H7 (cell line): ENCODE measurements around the gene NCAPD3. TPM values are rescaled to one million over a fixed set of nuclear protein-coding genes. Genes with fewer than 3 reads are reported as not detected.

ENCODE experiments used
- DNase-seq: peaks from one replicate; pipeline ENCODE4 v3.0.0; 2012
- H3K27me3 ChIP-seq: 2 replicates; pipeline ENCODE4 v1.6.0; 2011; ENCODE audit warnings: mild to moderate bottlenecking, low read length; ENCODE audit not compliant: control insufficient read depth, insufficient read depth
- H3K36me3 ChIP-seq: replicated peaks from 2 replicates; pipeline ENCODE4 v1.5.1; 2011; ENCODE audit warnings: low read length; ENCODE audit not compliant: control insufficient read depth, insufficient read depth
- H3K4me3 ChIP-seq: 2 replicates; pipeline ENCODE4 v1.5.1; 2011; ENCODE audit warnings: low read depth, mild to moderate bottlenecking, control low read depth, low read length, moderate library complexity; ENCODE audit not compliant: insufficient read depth
- total RNA-seq: library from RNA; depleted of rRNA; stranded (reverse); fragments of >200 nt; shearing (Covaris generic); gene quantifications from 2 replicates; pipeline ENCODE4 v1.2.3, GENCODE V29; 2014

Gene NCAPD3
- total RNA-seq, 1 experiment from 2014 or later, result 68.2 TPM

- no peak for DNase-seq
- Histone ChIP-seq H3K36me3 (peaks cover 48% of the 10 kb centered on the region), H3K4me3 (no peak overlapping the region), H3K27me3 (no peaks in the 10 kb centered on the region)
Observed at GRCh38 chr11:134176284-134176683, 47.5 kb downstream of the NCAPD3 start.

DNA sequence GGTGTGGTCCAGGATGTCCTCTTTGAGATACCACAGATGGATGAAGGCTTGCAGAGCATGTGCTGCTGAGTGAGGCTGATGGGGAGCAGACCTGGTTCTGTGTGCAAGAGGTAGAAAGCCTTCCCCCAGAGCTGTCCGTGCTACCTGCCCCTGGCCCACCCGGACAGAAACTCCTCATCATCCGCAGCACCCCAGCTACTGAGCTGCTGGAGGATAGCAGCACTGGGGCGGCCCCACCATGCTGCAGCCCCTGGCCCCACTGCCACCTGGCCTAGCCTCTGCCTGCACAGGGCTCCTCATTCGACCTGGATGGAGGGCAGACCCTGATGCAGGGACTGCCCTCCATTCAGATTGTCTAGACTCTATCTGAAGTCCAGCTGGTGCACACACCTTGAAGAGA, 50.5 kb downstream of the NCAPD3 start:
- Histone ChIP-seq H3K4me3 (no peak overlapping the region), H3K36me3 (peaks cover 51% of the 10 kb centered on the region), H3K27me3 (no peaks in the 10 kb centered on the region)
- no peak for DNase-seq

GRCh38 chr11:134171951-134172350, 51.8 kb downstream of the NCAPD3 start:
- no peak overlapping the region for H3K4me3 ChIP-seq
- no peak for DNase-seq
- no peaks in the 10 kb centered on the region for H3K27me3 ChIP-seq
- peaks cover 53% of the 10 kb centered on the region for H3K36me3 ChIP-seq

- DNase-seq, result no peak
- H3K27me3 ChIP-seq, result no peaks in the 10 kb centered on the region
- H3K4me3 ChIP-seq, result no peak overlapping the region
- peaks cover 45% of the 10 kb centered on the region for H3K36me3 ChIP-seq
Observed at GRCh38 chr11:134170919-134171281, 52.9 kb downstream of the NCAPD3 start.

DNA sequence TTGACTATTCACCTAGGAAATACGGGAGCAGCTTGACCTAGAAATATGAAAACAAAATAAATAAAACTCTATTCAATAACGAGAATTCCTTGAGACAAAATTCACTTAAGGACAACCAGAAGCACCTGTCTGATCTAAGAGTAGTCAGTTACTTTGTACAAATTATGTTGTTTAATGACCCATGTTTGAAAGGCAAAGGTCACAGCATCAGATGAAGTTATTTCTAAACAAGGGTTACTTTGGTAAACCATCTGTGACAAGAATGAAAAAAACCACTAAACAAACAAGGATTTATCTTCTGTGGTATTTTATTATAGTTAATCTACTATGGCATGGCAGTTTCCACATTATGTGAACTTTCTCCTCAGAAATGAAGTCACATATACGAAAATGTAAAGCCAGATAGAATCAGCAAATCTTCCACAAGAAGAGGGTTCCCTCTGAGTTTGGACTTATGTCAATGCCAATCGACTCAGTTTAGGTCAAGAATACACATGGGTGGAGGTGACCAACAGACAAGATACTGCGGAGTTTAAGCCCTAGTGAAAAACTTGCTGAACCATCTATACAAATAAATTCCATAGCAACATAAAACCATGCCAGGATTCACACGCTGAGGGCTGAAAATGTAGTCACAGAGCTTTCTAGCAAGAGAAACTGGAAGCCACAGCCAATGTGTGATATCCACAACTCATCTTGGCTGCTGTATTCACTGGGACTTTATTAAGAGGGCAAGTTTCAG, 53.4 kb downstream of the NCAPD3 start:
- Histone ChIP-seq H3K36me3 (peaks cover 47% of the 10 kb centered on the region), H3K4me3 (no peak overlapping the region), H3K27me3 (no peaks in the 10 kb centered on the region)
- no peak for DNase-seq

DNA sequence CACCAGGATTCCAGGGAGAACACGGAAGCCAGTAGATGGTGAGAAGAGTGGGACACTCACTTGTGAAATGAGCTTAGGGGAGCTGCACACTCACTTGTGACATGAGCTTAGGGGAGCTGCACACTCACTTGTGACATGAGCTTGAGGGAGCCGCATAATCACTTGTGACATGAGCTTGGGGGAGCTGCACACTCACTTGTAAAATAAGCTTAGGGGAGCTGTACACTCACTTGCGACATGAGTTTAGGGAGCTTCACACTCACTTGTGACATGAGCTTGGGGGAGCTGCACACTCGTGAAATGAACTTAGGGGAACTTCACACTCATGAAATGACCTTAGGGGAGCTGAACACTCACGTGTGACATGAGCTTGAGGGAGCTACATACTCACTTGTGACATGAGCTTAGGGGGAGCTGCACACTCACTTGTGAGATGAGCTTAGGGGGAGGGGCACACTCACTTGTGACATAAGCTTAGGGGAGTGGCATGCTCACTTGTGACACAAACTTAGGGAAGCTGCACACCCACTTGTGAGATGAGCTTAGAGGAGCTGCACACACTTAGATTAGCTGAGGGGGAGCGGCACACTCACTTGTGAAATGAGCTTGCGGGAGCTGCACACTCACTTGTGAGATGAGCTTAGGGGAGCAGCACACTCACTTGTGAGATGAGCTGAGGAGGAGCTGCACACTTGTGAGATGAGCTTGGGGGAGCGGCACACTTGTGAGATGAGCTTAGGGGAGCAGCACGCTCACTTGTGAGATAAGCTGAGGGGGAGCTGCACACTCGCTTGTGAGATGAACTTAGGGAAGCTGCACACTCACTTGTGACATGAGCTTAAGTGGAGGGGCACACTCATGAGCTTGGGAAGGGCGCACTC, 59.0 kb downstream of the NCAPD3 start:
- H3K36me3 ChIP-seq, result peaks cover 69% of the 10 kb centered on the region
- no peak for DNase-seq

GRCh38 chr11:134159652-134160051, 64.1 kb downstream of the NCAPD3 start:
- Histone ChIP-seq H3K27me3 (no peaks in the 10 kb centered on the region), H3K4me3 (no peak overlapping the region), H3K36me3 (peaks cover 60% of the 10 kb centered on the region)
- DNase-seq, result no peak

More for the DNA sequence above, 59.0 kb downstream of the NCAPD3 start:
- no peaks in the 10 kb centered on the region for H3K27me3 ChIP-seq
- H3K4me3 ChIP-seq, result no peak overlapping the region

GRCh38 chr11:134158023-134158422, 65.7 kb downstream of the NCAPD3 start:
- H3K36me3 ChIP-seq, result peaks cover 52% of the 10 kb centered on the region
- no peak for DNase-seq
- H3K4me3 ChIP-seq, result no peak overlapping the region
- H3K27me3 ChIP-seq, result no peaks in the 10 kb centered on the region

GRCh38 chr11:134157451-134157850, 66.3 kb downstream of the NCAPD3 start:
- Histone ChIP-seq H3K36me3 (peaks cover 52% of the 10 kb centered on the region), H3K4me3 (no peak overlapping the region)

GRCh38 chr11:134155946-134156865, 67.6 kb downstream of the NCAPD3 start:
- no peak for DNase-seq
- H3K36me3 ChIP-seq, result peaks cover 47% of the 10 kb centered on the region
- H3K4me3 ChIP-seq, result no peak overlapping the region
- no peaks in the 10 kb centered on the region for H3K27me3 ChIP-seq

More at GRCh38 chr11:134157451-134157850, 66.3 kb downstream of the NCAPD3 start:
- no peaks in the 10 kb centered on the region for H3K27me3 ChIP-seq
- DNase-seq, result no peak

DNA sequence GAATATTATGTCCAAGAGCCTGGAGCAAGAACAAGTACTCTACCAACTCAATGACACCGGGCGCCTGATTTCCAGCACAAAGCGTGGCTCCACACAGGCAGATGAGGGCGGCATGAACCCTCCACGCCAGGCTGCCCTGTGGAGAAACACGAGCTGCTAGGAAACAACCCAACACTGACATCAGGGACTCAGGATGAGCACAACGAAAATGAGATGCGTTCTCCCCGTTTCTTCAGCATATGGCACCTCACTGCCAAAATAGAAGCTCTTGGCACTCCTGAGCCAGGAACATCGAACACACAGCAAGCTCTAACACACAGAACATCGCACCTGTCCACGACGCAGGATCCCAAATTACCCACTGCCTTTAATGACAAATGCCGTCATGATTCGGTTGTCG, 68.3 kb downstream of the NCAPD3 start:
- Histone ChIP-seq H3K36me3 (peaks cover 44% of the 10 kb centered on the region), H3K27me3 (no peaks in the 10 kb centered on the region), H3K4me3 (no peak overlapping the region)
- no peak for DNase-seq

- peaks cover 41% of the 10 kb centered on the region for H3K36me3 ChIP-seq
Observed at GRCh38 chr11:134154441-134154840, 69.3 kb downstream of the NCAPD3 start.

DNA sequence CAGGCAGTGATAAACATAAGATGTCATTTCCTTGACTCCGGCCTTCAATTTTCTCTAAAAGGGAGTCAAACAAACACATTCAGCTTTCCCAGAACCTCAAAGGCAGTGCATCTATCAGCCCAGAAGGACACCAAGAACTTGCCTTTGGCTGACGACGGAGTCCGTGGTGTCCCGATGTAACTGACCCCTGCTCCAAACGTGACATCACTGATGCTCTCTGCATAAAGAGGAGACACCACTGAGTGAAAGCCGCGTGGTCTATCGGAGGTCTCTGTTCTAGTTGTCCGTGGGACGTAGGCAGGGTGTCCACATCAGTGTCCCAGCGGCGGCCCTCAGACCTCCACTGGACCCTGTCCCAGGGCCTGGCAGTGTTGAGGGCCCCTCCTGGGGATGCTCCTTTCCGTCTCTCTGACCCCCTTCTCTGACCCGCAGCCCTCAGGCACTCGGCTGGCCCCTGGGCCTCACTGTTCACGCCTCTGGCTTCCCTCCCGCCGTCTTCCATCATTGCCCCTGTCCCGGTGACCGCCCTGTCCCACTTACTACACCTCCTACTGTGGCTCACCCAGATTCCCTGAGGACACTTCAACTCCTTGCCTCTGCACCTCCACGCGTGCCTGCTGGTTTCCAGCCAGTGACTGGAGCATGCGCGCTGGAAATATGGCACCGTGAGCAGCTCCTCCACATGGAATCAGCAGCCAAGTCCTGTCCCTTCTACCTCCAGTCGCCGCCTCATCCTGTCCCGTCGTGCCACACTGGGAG, 70.4 kb downstream of the NCAPD3 start:
- Histone ChIP-seq H3K36me3 (peaks cover 45% of the 10 kb centered on the region), H3K27me3 (no peaks in the 10 kb centered on the region), H3K4me3 (no peak overlapping the region)
- no peak for DNase-seq

More at GRCh38 chr11:134154441-134154840, 69.3 kb downstream of the NCAPD3 start:
- Histone ChIP-seq H3K27me3 (no peaks in the 10 kb centered on the region), H3K4me3 (no peak overlapping the region)
- DNase-seq, result no peak

DNA sequence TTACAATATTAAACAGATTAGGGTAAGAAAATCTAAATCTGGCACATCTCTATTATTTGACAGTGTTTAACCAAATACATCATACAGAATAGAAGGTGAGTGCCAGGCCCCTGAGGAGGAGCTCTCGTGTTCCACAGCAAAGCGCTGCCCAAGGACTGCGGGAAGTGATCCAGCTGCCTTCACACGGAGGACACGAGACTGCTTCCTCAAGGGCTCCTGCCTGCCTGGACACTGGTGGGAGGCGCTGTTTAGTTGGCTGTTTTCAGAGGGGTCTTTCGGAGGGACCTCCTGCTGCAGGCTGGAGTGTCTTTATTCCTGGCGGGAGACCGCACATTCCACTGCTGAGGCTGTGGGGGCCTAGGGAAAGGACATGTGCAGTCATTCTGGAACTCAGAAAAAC, 71.1 kb downstream of the NCAPD3 start:
- H3K36me3 ChIP-seq, result peaks cover 40% of the 10 kb centered on the region
- DNase-seq, result no peak

More for the DNA sequence above, 71.1 kb downstream of the NCAPD3 start:
- Histone ChIP-seq H3K27me3 (no peaks in the 10 kb centered on the region), H3K4me3 (no peak overlapping the region)
